EH (cell line): Measurements from ENCODE around the gene CERS4.
A peak's percentile ranks its signal among the peaks of the same experiment; 100 is the strongest.
"Not testable (repeated sequence)": the region's sequence is repeated elsewhere in the genome, so short reads cannot be mapped to it uniquely, and the experiment has no call there.

ENCODE experiments used
- DNase-seq: peaks from one replicate; pipeline ENCODE4 v3.0.0-alpha.2; 2015; ENCODE audit warnings: low read depth

CERS4 gene

GRCh38 chr19:8243146-8243545 is 34.0 kb downstream of the CERS4 start:
- DNase-seq: no peak

- DNase-seq: no peak
Observed at GRCh38 chr19:8244442-8244841, 35.3 kb downstream of the CERS4 start.

GRCh38 chr19:8245869-8246835 is 37.0 kb downstream of the CERS4 start:
- DNase-seq: no peak

GRCh38 chr19:8247129-8247890 is 38.1 kb downstream of the CERS4 start:
- not testable (repeated sequence) for DNase-seq

GRCh38 chr19:8248348-8249328 is 39.5 kb downstream of the CERS4 start:
- DNase-seq: no peak

- no peak for DNase-seq
Observed at GRCh38 chr19:8250596-8250995, 41.4 kb downstream of the CERS4 start.

GRCh38 chr19:8251025-8251472 is 41.9 kb downstream of the CERS4 start:
- no peak for DNase-seq

GRCh38 chr19:8252922-8253589 is 43.9 kb downstream of the CERS4 start:
- DNase-seq: peak; percentile 79

- no peak for DNase-seq
Observed at GRCh38 chr19:8253678-8254077, 44.5 kb downstream of the CERS4 start.

- DNase-seq: no peak
Observed at GRCh38 chr19:8254286-8255001, 45.3 kb downstream of the CERS4 start.

- DNase-seq: no peak
Observed at GRCh38 chr19:8255426-8256125, 46.4 kb downstream of the CERS4 start.

GRCh38 chr19:8256276-8257051 is 47.3 kb downstream of the CERS4 start:
- no peak for DNase-seq

- peak; percentile 36 for DNase-seq
Observed at GRCh38 chr19:8257052-8257443, 47.9 kb downstream of the CERS4 start.

GRCh38 chr19:8259142-8259921 is 50.2 kb downstream of the CERS4 start:
- no peak for DNase-seq

GRCh38 chr19:8259922-8260247 is 50.7 kb downstream of the CERS4 start:
- no peak for DNase-seq

GRCh38 chr19:8261347-8261746 is 52.2 kb downstream of the CERS4 start:
- DNase-seq: no peak

GRCh38 chr19:8261881-8262280 is 52.7 kb downstream of the CERS4 start:
- no peak for DNase-seq

GRCh38 chr19:8262431-8262830 is 53.3 kb downstream of the CERS4 start:
- no peak for DNase-seq
